ENCODE data around the gene EPS8L3.
"Not testable (repeated sequence)": the region's sequence is repeated elsewhere in the genome, so short reads cannot be mapped to it uniquely, and the experiment has no call there.

EPS8L3 gene

GRCh38 chr1:109756848-109757521 is 6.7 kb downstream of the EPS8L3 start:
- no peak overlapping the region for H3K9ac ChIP-seq (ENCODE audit: low read depth, low read length)
- no peaks in the 10 kb centered on the region for H3K4me1 ChIP-seq (ENCODE audit: control insufficient read depth, insufficient read depth, low read length)
- H3K27me3 ChIP-seq (ENCODE audit: control insufficient read depth, insufficient read depth, low read length): peaks cover 22% of the 10 kb centered on the region
- no peak overlapping the region for H3K4me2 ChIP-seq (ENCODE audit: low read length)
- H3K36me3 ChIP-seq (ENCODE audit: insufficient read depth, low read length): no peaks in the 10 kb centered on the region
- H3K9me3 ChIP-seq (replicated peaks; ENCODE audit: low read length): no peaks in the 10 kb centered on the region
- H3K4me3 ChIP-seq (ENCODE audit: low read length): no peak overlapping the region

GRCh38 chr1:109756325-109756724 is 7.4 kb downstream of the EPS8L3 start:
- H3K4me2 ChIP-seq (ENCODE audit: low read length); H3K9me3 ChIP-seq (replicated peaks; ENCODE audit: low read length); H3K4me3 ChIP-seq (ENCODE audit: low read length); H3K4me1 ChIP-seq (ENCODE audit: control insufficient read depth, insufficient read depth, low read length); H3K36me3 ChIP-seq (ENCODE audit: insufficient read depth, low read length); H3K9ac ChIP-seq (ENCODE audit: low read depth, low read length): not testable (repeated sequence)
- peaks cover 28% of the 10 kb centered on the region for H3K27me3 ChIP-seq (ENCODE audit: control insufficient read depth, insufficient read depth, low read length)

- no peak overlapping the region for H3K9ac ChIP-seq (ENCODE audit: low read depth, low read length)
- no peak overlapping the region for H3K4me3 ChIP-seq (ENCODE audit: low read length)
- H3K4me2 ChIP-seq (ENCODE audit: low read length): no peak overlapping the region
- no peaks in the 10 kb centered on the region for H3K36me3 ChIP-seq (ENCODE audit: insufficient read depth, low read length)
- peaks cover 44% of the 10 kb centered on the region for H3K27me3 ChIP-seq (ENCODE audit: control insufficient read depth, insufficient read depth, low read length)
- H3K9me3 ChIP-seq (replicated peaks; ENCODE audit: low read length): no peaks in the 10 kb centered on the region
- H3K4me1 ChIP-seq (ENCODE audit: control insufficient read depth, insufficient read depth, low read length): no peaks in the 10 kb centered on the region
Measured at GRCh38 chr1:109754738-109755137, 9.0 kb downstream of the EPS8L3 start.

DNA sequence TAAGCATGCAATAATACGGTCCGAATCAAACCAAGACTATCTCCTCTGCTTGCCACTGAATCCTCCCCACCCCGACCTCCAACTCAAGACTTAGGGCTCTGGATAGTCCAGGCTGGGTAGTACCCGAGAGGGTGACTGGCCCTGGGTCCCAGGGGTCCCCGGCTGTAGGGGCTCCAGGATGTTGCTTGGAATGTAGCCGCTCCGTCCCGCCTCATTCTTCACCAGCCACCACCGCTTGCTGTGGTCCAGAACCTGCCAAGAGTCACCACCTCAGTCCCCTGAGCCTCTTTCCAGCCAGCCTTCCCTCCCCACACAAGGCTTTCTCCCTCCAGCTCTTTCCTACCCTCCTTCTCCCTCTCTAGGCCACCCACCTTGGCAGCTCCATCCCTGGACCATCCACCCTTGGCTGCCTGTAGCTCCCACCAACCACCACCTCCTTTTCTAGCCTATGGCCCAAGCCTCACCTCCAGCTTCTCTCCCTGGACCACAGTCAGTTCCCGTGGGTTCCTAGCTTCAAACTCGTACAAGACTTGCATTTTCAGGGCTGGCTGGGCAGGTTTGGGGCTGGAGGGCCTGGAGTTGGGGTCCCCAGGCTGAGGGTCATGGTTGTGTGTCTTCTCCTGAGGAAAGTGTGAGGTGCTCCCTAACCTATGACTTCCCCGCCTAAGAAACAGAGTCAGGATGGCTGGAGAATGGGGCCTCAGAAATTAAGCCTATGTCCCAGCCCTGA is 12.0 kb downstream of the EPS8L3 start:
- H3K9me3 ChIP-seq (replicated peaks; ENCODE audit: low read length): no peaks in the 10 kb centered on the region
- no peak overlapping the region for H3K4me2 ChIP-seq (ENCODE audit: low read length)
- H3K27me3 ChIP-seq (ENCODE audit: control insufficient read depth, insufficient read depth, low read length): peaks cover 55% of the 10 kb centered on the region
- H3K9ac ChIP-seq (ENCODE audit: low read depth, low read length): no peak overlapping the region
- no peaks in the 10 kb centered on the region for H3K36me3 ChIP-seq (ENCODE audit: insufficient read depth, low read length)
- H3K4me1 ChIP-seq (ENCODE audit: control insufficient read depth, insufficient read depth, low read length): no peaks in the 10 kb centered on the region
- no peak overlapping the region for H3K4me3 ChIP-seq (ENCODE audit: low read length)

DNA sequence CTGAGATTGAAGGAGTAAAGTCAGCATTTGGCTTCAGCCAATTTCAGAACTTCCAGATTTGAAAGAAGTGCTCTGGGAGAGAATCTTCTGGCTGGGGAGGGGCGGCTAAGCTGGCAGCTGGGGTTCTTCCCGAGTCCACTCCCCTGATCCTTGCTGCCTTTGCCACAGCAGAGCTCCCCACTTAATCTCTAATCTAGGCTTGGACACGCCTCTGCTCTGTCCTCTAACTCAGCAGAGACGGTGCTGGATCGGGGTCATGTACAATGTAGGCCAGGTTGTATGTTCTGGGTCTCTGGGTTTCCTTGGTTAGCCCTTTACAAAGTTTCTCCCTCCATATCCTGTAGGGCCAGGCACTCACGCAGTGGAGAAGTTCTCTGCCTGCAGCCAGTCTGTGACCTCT is 12.8 kb downstream of the EPS8L3 start:
- H3K4me1 ChIP-seq (ENCODE audit: control insufficient read depth, insufficient read depth, low read length): no peaks in the 10 kb centered on the region
- no peak overlapping the region for H3K4me3 ChIP-seq (ENCODE audit: low read length)
- no peaks in the 10 kb centered on the region for H3K9me3 ChIP-seq (replicated peaks; ENCODE audit: low read length)
- no peak overlapping the region for H3K9ac ChIP-seq (ENCODE audit: low read depth, low read length)
- no peak overlapping the region for H3K4me2 ChIP-seq (ENCODE audit: low read length)
- peaks cover 55% of the 10 kb centered on the region for H3K27me3 ChIP-seq (ENCODE audit: control insufficient read depth, insufficient read depth, low read length)
- H3K36me3 ChIP-seq (ENCODE audit: insufficient read depth, low read length): no peaks in the 10 kb centered on the region

GRCh38 chr1:109750241-109750882 is 13.4 kb downstream of the EPS8L3 start:
- no peak overlapping the region for H3K4me2 ChIP-seq (ENCODE audit: low read length)
- peaks cover 55% of the 10 kb centered on the region for H3K27me3 ChIP-seq (ENCODE audit: control insufficient read depth, insufficient read depth, low read length)
- H3K4me3 ChIP-seq (ENCODE audit: low read length): no peak overlapping the region
- no peaks in the 10 kb centered on the region for H3K9me3 ChIP-seq (replicated peaks; ENCODE audit: low read length)
- H3K36me3 ChIP-seq (ENCODE audit: insufficient read depth, low read length): no peaks in the 10 kb centered on the region
- no peak overlapping the region for H3K9ac ChIP-seq (ENCODE audit: low read depth, low read length)
- no peaks in the 10 kb centered on the region for H3K4me1 ChIP-seq (ENCODE audit: control insufficient read depth, insufficient read depth, low read length)

DNA sequence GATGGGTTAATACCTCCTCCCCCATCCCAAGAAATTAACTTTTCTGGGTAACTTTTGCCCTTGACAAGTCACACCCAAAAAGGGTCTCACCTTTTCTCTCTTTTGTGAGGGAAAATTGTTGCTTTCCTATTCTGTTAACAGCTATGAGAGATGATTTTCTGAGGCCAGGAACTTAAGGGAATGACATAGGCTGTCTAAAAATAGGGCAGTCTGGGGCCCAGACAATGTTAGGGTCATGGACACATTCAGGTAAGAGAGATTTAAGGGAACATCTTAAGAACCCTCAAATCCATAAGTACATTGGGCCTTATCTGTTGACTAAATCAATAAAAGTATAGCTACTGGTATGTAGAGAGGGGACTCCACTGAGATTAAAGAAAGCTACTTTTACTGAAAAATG is 14.5 kb downstream of the EPS8L3 start:
- no peaks in the 10 kb centered on the region for H3K4me1 ChIP-seq (ENCODE audit: control insufficient read depth, insufficient read depth, low read length)
- H3K36me3 ChIP-seq (ENCODE audit: insufficient read depth, low read length): no peaks in the 10 kb centered on the region
- peaks cover 55% of the 10 kb centered on the region for H3K27me3 ChIP-seq (ENCODE audit: control insufficient read depth, insufficient read depth, low read length)
- H3K9me3 ChIP-seq (replicated peaks; ENCODE audit: low read length): no peaks in the 10 kb centered on the region
- no peak overlapping the region for H3K4me3 ChIP-seq (ENCODE audit: low read length)
- no peak overlapping the region for H3K4me2 ChIP-seq (ENCODE audit: low read length)
- H3K9ac ChIP-seq (ENCODE audit: low read depth, low read length): no peak overlapping the region

- peaks cover 46% of the 10 kb centered on the region for H3K27me3 ChIP-seq (ENCODE audit: control insufficient read depth, insufficient read depth, low read length)
- not testable (repeated sequence) for H3K4me2 ChIP-seq (ENCODE audit: low read length); H3K9me3 ChIP-seq (replicated peaks; ENCODE audit: low read length); H3K4me1 ChIP-seq (ENCODE audit: control insufficient read depth, insufficient read depth, low read length); H3K9ac ChIP-seq (ENCODE audit: low read depth, low read length); H3K36me3 ChIP-seq (ENCODE audit: insufficient read depth, low read length); H3K4me3 ChIP-seq (ENCODE audit: low read length)
Measured at GRCh38 chr1:109748311-109748710, 15.4 kb downstream of the EPS8L3 start.

GRCh38 chr1:109740615-109741373 is 22.9 kb downstream of the EPS8L3 start, which contains the start of gene GSTM3:
Gene GSTM3 (minus strand): TSS chr1:109741038. CDS start chr1:109740287, 751 bp downstream.
- H3K4me2 ChIP-seq (ENCODE audit: low read length): peak within 1 kb of the TSS; percentile 93
- peaks cover 10% of the 10 kb centered on the region for H3K4me1 ChIP-seq (ENCODE audit: control insufficient read depth, insufficient read depth, low read length)
- no peaks in the 10 kb centered on the region for H3K36me3 ChIP-seq (ENCODE audit: insufficient read depth, low read length)
- H3K27me3 ChIP-seq (ENCODE audit: control insufficient read depth, insufficient read depth, low read length): peaks cover 27% of the 10 kb centered on the region
- no peaks in the 10 kb centered on the region for H3K9me3 ChIP-seq (replicated peaks; ENCODE audit: low read length)
- peak within 1 kb of the TSS; percentile 76 for H3K4me3 ChIP-seq (ENCODE audit: low read length)
- H3K9ac ChIP-seq (ENCODE audit: low read depth, low read length): peak within 1 kb of the TSS; percentile 62

GRCh38 chr1:109739738-109740614 is 23.7 kb downstream of the EPS8L3 start:
- no peaks in the 10 kb centered on the region for H3K36me3 ChIP-seq (ENCODE audit: insufficient read depth, low read length)
- H3K9me3 ChIP-seq (replicated peaks; ENCODE audit: low read length): no peaks in the 10 kb centered on the region
- peaks cover 27% of the 10 kb centered on the region for H3K27me3 ChIP-seq (ENCODE audit: control insufficient read depth, insufficient read depth, low read length)
- peak overlapping the region; percentile 76 for H3K4me3 ChIP-seq (ENCODE audit: low read length)
- peak overlapping the region; percentile 62 for H3K9ac ChIP-seq (ENCODE audit: low read depth, low read length)
- H3K4me1 ChIP-seq (ENCODE audit: control insufficient read depth, insufficient read depth, low read length): peaks cover 10% of the 10 kb centered on the region
- peak overlapping the region; percentile 93 for H3K4me2 ChIP-seq (ENCODE audit: low read length)

Data from skeletal muscle satellite cell (primary cell).